HEK293T (cell line): ENCODE measurements around the gene CYP27B1.
"Not testable (repeated sequence)": the region's sequence is repeated elsewhere in the genome, so short reads cannot be mapped to it uniquely, and the experiment has no call there.

Experiments used
- CTCF ChIA-PET: fragments of 350-600 bp; formaldehyde crosslinking; extraction: SDS; loops from one replicate; lab custom pipeline; 2021; ENCODE audit warnings: antibody characterized with exemption, inconsistent platforms; lab: Yijun Ruan, JAX
- POLR2A ChIA-PET: fragments of 350-600 bp; formaldehyde crosslinking; extraction: SDS; loops from one replicate; lab custom pipeline; 2020; ENCODE audit warnings: antibody characterized with exemption, inconsistent platforms; lab: Yijun Ruan, JAX
- DNase-seq: peaks from one replicate; pipeline ENCODE4 v3.0.0; 2012; ENCODE audit warnings: mixed read lengths; ENCODE audit errors: extremely low spot score
- ARNT ChIP-seq: fragments of 450-650 bp; IDR thresholded peaks from 2 replicates; pipeline ENCODE4 v1.6.1; 2017; ENCODE audit warnings: mild to moderate bottlenecking
- BHLHE40 ChIP-seq: fragments of 450-650 bp; IDR thresholded peaks from 2 replicates; pipeline ENCODE4 v1.6.1; 2016; ENCODE audit warnings: mild to moderate bottlenecking, moderate library complexity, borderline replicate concordance
- ELF4 ChIP-seq: fragments of 450-650 bp; IDR thresholded peaks from 2 replicates; pipeline ENCODE4 v1.6.1; 2017; ENCODE audit warnings: antibody characterized with exemption
- FOXA1 ChIP-seq: fragments of 450-650 bp; IDR thresholded peaks from 2 replicates; pipeline ENCODE4 v1.6.1; 2016; ENCODE audit warnings: mild to moderate bottlenecking
- FOXK2 ChIP-seq: fragments of 450-650 bp; IDR thresholded peaks from 2 replicates; pipeline ENCODE4 v1.6.1; 2016; ENCODE audit warnings: mild to moderate bottlenecking
- FOXM1 ChIP-seq: fragments of 450-650 bp; IDR thresholded peaks from 2 replicates; pipeline ENCODE4 v1.6.1; 2017; ENCODE audit warnings: mild to moderate bottlenecking, borderline replicate concordance
- HDGF ChIP-seq: fragments of 450-650 bp; IDR thresholded peaks from 2 replicates; pipeline ENCODE4 v1.6.1; 2017; ENCODE audit warnings: antibody characterized with exemption, borderline replicate concordance
- L3MBTL2 ChIP-seq: fragments of 450-650 bp; conservative IDR thresholded peaks from 2 replicates; pipeline ENCODE4 v1.6.1; 2016; ENCODE audit warnings: mild to moderate bottlenecking
- LEF1 ChIP-seq: fragments of 450-650 bp; IDR thresholded peaks from 2 replicates; pipeline ENCODE4 v1.6.1; 2017; ENCODE audit warnings: mild to moderate bottlenecking, borderline replicate concordance
- NFRKB ChIP-seq: fragments of 450-650 bp; IDR thresholded peaks from 2 replicates; pipeline ENCODE4 v1.6.1; 2016; ENCODE audit warnings: mild to moderate bottlenecking, moderate library complexity
- SP1 ChIP-seq: fragments of 450-650 bp; IDR thresholded peaks from 2 replicates; pipeline ENCODE4 v1.6.1; 2017
- SUZ12 ChIP-seq: fragments of 450-650 bp; IDR thresholded peaks from 2 replicates; pipeline ENCODE4 v1.6.1; 2016; ENCODE audit warnings: mild to moderate bottlenecking
- TARDBP ChIP-seq: fragments of 450-650 bp; IDR thresholded peaks from 2 replicates; pipeline ENCODE4 v1.6.1; 2016
- ZNF384 ChIP-seq: fragments of 450-650 bp; IDR thresholded peaks from 2 replicates; pipeline ENCODE4 v1.6.1; 2016
- TF ChIP-seq, protein P1 (sequence below): fragments of 450-650 bp; IDR thresholded peaks from 2 replicates; pipeline ENCODE4 v1.6.1; 2016

The CYP27B1 gene

DNA sequence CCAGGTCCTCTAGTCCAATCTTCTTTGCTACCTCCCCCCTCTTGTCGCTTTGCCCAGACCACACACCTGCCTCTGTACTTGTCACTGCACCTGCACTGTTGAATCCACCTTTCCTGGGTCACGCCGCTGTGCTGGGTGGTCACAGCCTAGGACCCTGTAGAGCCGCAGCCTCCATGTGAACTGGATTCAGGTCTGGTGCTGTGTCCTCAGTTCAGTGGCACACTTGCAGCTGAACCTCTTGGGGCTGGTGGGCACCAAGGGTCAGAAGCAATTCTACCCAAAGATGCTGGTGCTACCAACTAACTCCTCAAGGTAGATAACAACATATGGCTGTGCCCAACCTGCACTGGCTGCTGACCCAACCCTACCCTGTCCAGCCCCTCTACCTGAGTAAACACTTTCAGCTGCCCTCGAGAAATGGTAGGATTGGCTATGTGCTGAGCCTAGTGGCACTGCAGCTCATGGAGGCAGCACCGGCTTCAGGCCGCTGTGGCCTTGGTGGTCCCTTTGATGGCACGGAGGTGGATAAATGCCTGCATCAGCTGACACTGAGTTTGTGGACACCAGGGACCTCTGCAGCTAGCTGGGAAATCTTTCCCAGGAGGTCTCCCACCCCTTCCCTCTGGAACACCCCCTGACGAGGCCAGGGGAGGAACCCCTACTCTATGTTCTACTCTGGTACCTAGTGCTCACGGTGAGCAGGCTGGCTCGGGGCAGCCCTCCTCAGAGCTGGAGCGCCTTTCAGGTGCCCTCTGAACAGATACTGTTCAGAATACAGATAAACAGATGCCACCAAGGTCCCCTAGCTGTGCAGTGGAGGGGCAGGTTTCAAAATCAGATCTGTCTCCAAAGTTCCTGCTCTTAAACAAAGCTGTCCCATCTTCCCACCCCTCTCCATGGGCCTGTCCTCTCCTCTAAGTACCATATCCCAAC lies 42.6 kb downstream of the CYP27B1 start:
- no peak for DNase-seq
- CTCF ChIA-PET: interaction anchor here (0.7 kb wide), 1 partner anchor 11 kb away, joined by 3 read pairs; no protein-coding TSS in a partner anchor
- POLR2A ChIA-PET: interaction anchor here (0.8 to 1.9 kb wide), 2 partner anchors 21 to 113 kb away, joined by 3 to 7 read pairs; partner anchors contain the start of genes ARHGEF25 and TSPAN31
- TF ChIP-seq FOXK2 (no peak), ARNT (no peak), BHLHE40 (no peak), LEF1 (no peak), FOXM1 (no peak), FOXA1 (no peak), ELF4 (no peak)
- TF ChIP-seq, protein P1, sequence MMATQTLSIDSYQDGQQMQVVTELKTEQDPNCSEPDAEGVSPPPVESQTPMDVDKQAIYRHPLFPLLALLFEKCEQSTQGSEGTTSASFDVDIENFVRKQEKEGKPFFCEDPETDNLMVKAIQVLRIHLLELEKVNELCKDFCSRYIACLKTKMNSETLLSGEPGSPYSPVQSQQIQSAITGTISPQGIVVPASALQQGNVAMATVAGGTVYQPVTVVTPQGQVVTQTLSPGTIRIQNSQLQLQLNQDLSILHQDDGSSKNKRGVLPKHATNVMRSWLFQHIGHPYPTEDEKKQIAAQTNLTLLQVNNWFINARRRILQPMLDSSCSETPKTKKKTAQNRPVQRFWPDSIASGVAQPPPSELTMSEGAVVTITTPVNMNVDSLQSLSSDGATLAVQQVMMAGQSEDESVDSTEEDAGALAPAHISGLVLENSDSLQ: no peak

- TF ChIP-seq FOXM1 (no peak), L3MBTL2 (no peak), ARNT (no peak), TARDBP (no peak), LEF1 (no peak), HDGF (no peak), SP1 (no peak), FOXK2 (no peak), FOXA1 (no peak), SUZ12 (no peak)
- ChIA-PET CTCF (interaction anchor here (0.7 kb wide), 1 partner anchor 141 kb away, joined by 3 read pairs; no protein-coding TSS in a partner anchor), POLR2A (interaction anchor here (1.9 kb wide), 1 partner anchor 21 kb away, joined by 7 read pairs; the partner anchor contains the start of gene TSPAN31)
Observed at GRCh38 chr12:57723630-57723962, 43.3 kb downstream of the CYP27B1 start.

GRCh38 chr12:57722716-57723629 lies 43.9 kb downstream of the CYP27B1 start:
- DNase-seq: no peak
- CTCF ChIA-PET: interaction anchor here (0.7 to 0.8 kb wide), 3 partner anchors 18 to 140 kb away, joined by 3 to 4 read pairs (median 3); no protein-coding TSS in a partner anchor
- POLR2A ChIA-PET: interaction anchor here (0.8 to 1.9 kb wide), 2 partner anchors 22 to 49 kb away, joined by 3 to 7 read pairs; partner anchors contain the start of genes EEF1AKMT3, METTL1 and TSPAN31
- no peak for TF ChIP-seq FOXA1
- no peak for TF ChIP-seq L3MBTL2
- TF ChIP-seq BHLHE40: no peak
- TF ChIP-seq, protein P1: no peak
- no peak for TF ChIP-seq LEF1
- no peak for TF ChIP-seq SP1
- TF ChIP-seq ZNF384: no peak

More at GRCh38 chr12:57723630-57723962, 43.3 kb downstream of the CYP27B1 start:
- no peak for DNase-seq

DNA sequence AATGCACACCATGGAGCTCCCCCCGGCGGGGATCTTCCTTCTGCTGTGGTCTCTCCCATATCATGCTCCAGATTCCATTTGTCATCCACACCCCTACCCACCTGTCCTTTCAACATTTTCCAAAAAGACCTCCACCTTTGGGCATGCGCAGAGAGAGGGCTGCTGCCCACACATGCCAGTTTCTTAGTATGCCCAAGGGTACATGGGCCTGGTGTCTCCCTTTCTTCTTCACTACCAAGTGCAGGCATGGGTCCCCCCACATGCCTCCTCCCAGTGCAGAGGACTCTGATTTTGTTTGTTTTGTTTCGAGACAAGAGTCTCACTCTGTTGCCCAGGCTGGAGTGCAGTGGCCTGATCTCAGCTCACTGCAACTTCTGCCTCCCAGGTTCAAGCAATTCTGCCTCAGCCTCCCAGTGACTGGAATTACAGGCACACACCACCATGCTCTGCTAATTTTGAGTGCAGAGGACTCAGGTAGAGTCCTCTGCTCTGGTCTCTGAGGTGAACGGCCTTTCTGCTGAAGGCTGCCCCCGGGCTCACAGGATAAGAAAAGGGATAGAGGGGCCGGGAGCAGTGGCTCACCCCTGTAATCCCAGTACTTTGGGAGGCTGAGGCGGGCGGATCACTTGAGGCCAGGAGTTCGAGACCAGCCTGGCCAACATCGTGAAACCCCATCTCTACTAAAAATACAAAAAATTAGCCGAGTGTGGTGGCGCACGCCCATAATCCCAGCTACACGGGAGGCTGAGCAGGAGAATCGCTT lies 44.9 kb downstream of the CYP27B1 start:
- ChIA-PET CTCF (interaction anchor here (0.7 to 0.8 kb wide), 2 partner anchors 17 to 35 kb away, joined by 3 to 4 read pairs; no protein-coding TSS in a partner anchor), POLR2A (interaction anchor here (0.8 kb wide), 1 partner anchor 50 kb away, joined by 3 read pairs; the partner anchor contains the start of genes EEF1AKMT3 and METTL1)
- DNase-seq: not testable (repeated sequence)

- TF ChIP-seq FOXK2: no peak
- no peak for TF ChIP-seq SP1
- no peak for TF ChIP-seq ZNF384
- TF ChIP-seq ARNT: no peak
- no peak for TF ChIP-seq TARDBP
- no peak for TF ChIP-seq FOXA1
- TF ChIP-seq FOXM1: no peak
- no peak for TF ChIP-seq HDGF
- TF ChIP-seq BHLHE40: no peak
- TF ChIP-seq SUZ12: no peak
- TF ChIP-seq, protein P1: no peak
- no peak for TF ChIP-seq ELF4
- TF ChIP-seq L3MBTL2: no peak
- no peak for TF ChIP-seq NFRKB
- CTCF ChIA-PET: no interaction called here
- POLR2A ChIA-PET: interaction anchor here (1.2 kb wide), 1 partner anchor 14 kb away, joined by 4 read pairs; no protein-coding TSS in a partner anchor
- DNase-seq: no peak
Observed at GRCh38 chr12:57720606-57721595, 46.0 kb downstream of the CYP27B1 start.
